MG63 (cell line): ENCODE measurements around the gene NKIRAS2. TPM values are rescaled to one million over a fixed set of nuclear protein-coding genes. Genes with fewer than 3 reads are reported as not detected.

Experiments
- DNase-seq: peaks from one replicate; pipeline ENCODE4 v3.0.0-alpha.2; 2020
- H3K27me3 ChIP-seq: fragments of 250-450 bp; sonication (Bioruptor Pico); 2 replicates; pipeline ENCODE4 v1.5.1; 2020; ENCODE audit warnings: mild to moderate bottlenecking, moderate library complexity
- H3K36me3 ChIP-seq: fragments of 250-450 bp; sonication (Bioruptor Pico); 2 replicates; pipeline ENCODE4 v1.5.1; 2020; ENCODE audit warnings: mild to moderate bottlenecking, moderate library complexity
- H3K4me3 ChIP-seq: fragments of 250-450 bp; sonication (Bioruptor Pico); 2 replicates; pipeline ENCODE4 v1.5.1; 2020; ENCODE audit warnings: mild to moderate bottlenecking, moderate library complexity
- H3K9me3 ChIP-seq: fragments of 250-450 bp; sonication (Bioruptor Pico); 2 replicates; pipeline ENCODE4 v1.5.1; 2020; ENCODE audit warnings: mild to moderate bottlenecking, moderate library complexity
- total RNA-seq: library from RNA; depleted of rRNA; stranded (reverse); fragments of >200 nt; shearing (Covaris generic); gene quantifications from 2 replicates; pipeline ENCODE4 v1.2.3, GENCODE V29; 2014; ENCODE audit warnings: low replicate concordance

The NKIRAS2 gene
- total RNA-seq, 1 experiment from 2014 or later = 86.3 TPM

GRCh38 chr17:42039794-42040763, 20.2 kb downstream of the NKIRAS2 start:
- Histone ChIP-seq H3K36me3 (no peaks in the 10 kb centered on the region), H3K4me3 (no peak overlapping the region), H3K9me3 (no peaks in the 10 kb centered on the region), H3K27me3 (no peaks in the 10 kb centered on the region)
- DNase-seq = no peak

GRCh38 chr17:42040818-42041217, 20.9 kb downstream of the NKIRAS2 start:
- DNase-seq = no peak
- no peak overlapping the region for H3K4me3 ChIP-seq
- H3K27me3 ChIP-seq = no peaks in the 10 kb centered on the region
- H3K36me3 ChIP-seq = no peaks in the 10 kb centered on the region
- H3K9me3 ChIP-seq = no peaks in the 10 kb centered on the region

- H3K36me3 ChIP-seq = no peaks in the 10 kb centered on the region
- no peaks in the 10 kb centered on the region for H3K9me3 ChIP-seq
- no peaks in the 10 kb centered on the region for H3K27me3 ChIP-seq
- DNase-seq = no peak
- H3K4me3 ChIP-seq = no peak overlapping the region
Observed at GRCh38 chr17:42041619-42042018, 21.7 kb downstream of the NKIRAS2 start.

GRCh38 chr17:42042598-42043319, 22.9 kb downstream of the NKIRAS2 start:
- Histone ChIP-seq H3K4me3 (no peak overlapping the region), H3K9me3 (no peaks in the 10 kb centered on the region), H3K36me3 (no peaks in the 10 kb centered on the region), H3K27me3 (no peaks in the 10 kb centered on the region)
- DNase-seq = no peak

- Histone ChIP-seq H3K36me3 (no peaks in the 10 kb centered on the region), H3K27me3 (peaks cover 9% of the 10 kb centered on the region), H3K9me3 (no peaks in the 10 kb centered on the region), H3K4me3 (no peak overlapping the region)
- no peak for DNase-seq
Observed at GRCh38 chr17:42045719-42046118, 25.8 kb downstream of the NKIRAS2 start.

- H3K36me3 ChIP-seq = no peaks in the 10 kb centered on the region
Observed at GRCh38 chr17:42047343-42047742, 27.5 kb downstream of the NKIRAS2 start.

GRCh38 chr17:42049834-42050392, 30.0 kb downstream of the NKIRAS2 start:
- Histone ChIP-seq H3K4me3 (peak overlapping the region; percentile 43), H3K9me3 (no peaks in the 10 kb centered on the region), H3K36me3 (no peaks in the 10 kb centered on the region), H3K27me3 (peaks cover 15% of the 10 kb centered on the region)
- DNase-seq = no peak

More at GRCh38 chr17:42047343-42047742, 27.5 kb downstream of the NKIRAS2 start:
- Histone ChIP-seq H3K27me3 (peaks cover 9% of the 10 kb centered on the region), H3K9me3 (no peaks in the 10 kb centered on the region), H3K4me3 (no peak overlapping the region)
- no peak for DNase-seq

- peaks cover 15% of the 10 kb centered on the region for H3K27me3 ChIP-seq
- peak; percentile 39 for DNase-seq
- H3K4me3 ChIP-seq = peak within 1 kb of the TSS; percentile 43
- H3K9me3 ChIP-seq = no peaks in the 10 kb centered on the region
- H3K36me3 ChIP-seq = no peaks in the 10 kb centered on the region
Observed at GRCh38 chr17:42050393-42051012, 30.6 kb downstream of the NKIRAS2 start, which contains the start of gene C17orf113. Gene C17orf113 (minus strand): TSS chr17:42050601. CDS start chr17:42043376, 7,225 bp downstream.

- no peaks in the 10 kb centered on the region for H3K36me3 ChIP-seq
- no peaks in the 10 kb centered on the region for H3K9me3 ChIP-seq
- H3K27me3 ChIP-seq = peaks cover 15% of the 10 kb centered on the region
- no peak for DNase-seq
- no peak overlapping the region for H3K4me3 ChIP-seq
Observed at GRCh38 chr17:42051013-42051400, 31.1 kb downstream of the NKIRAS2 start.

- Histone ChIP-seq H3K4me3 (no peak overlapping the region), H3K36me3 (no peaks in the 10 kb centered on the region), H3K27me3 (peaks cover 15% of the 10 kb centered on the region), H3K9me3 (no peaks in the 10 kb centered on the region)
- DNase-seq = no peak
Observed at GRCh38 chr17:42051645-42052044, 31.8 kb downstream of the NKIRAS2 start.

- no peak for DNase-seq
- peaks cover 15% of the 10 kb centered on the region for H3K27me3 ChIP-seq
- H3K9me3 ChIP-seq = no peaks in the 10 kb centered on the region
Observed at GRCh38 chr17:42052346-42052877, 32.5 kb downstream of the NKIRAS2 start.

GRCh38 chr17:42053731-42054500, 34.0 kb downstream of the NKIRAS2 start:
- Histone ChIP-seq H3K4me3 (no peak overlapping the region), H3K27me3 (peaks cover 15% of the 10 kb centered on the region), H3K9me3 (no peaks in the 10 kb centered on the region), H3K36me3 (no peaks in the 10 kb centered on the region)
- no peak for DNase-seq

More at GRCh38 chr17:42052346-42052877, 32.5 kb downstream of the NKIRAS2 start:
- Histone ChIP-seq H3K4me3 (no peak overlapping the region), H3K36me3 (no peaks in the 10 kb centered on the region)

GRCh38 chr17:42055027-42055426, 35.1 kb downstream of the NKIRAS2 start:
- peaks cover 8% of the 10 kb centered on the region for H3K27me3 ChIP-seq

GRCh38 chr17:42055496-42055895, 35.6 kb downstream of the NKIRAS2 start:
- H3K9me3 ChIP-seq = no peaks in the 10 kb centered on the region
- H3K36me3 ChIP-seq = no peaks in the 10 kb centered on the region
- peaks cover 6% of the 10 kb centered on the region for H3K27me3 ChIP-seq
- no peak for DNase-seq
- H3K4me3 ChIP-seq = no peak overlapping the region

More at GRCh38 chr17:42055027-42055426, 35.1 kb downstream of the NKIRAS2 start:
- no peak overlapping the region for H3K4me3 ChIP-seq
- no peaks in the 10 kb centered on the region for H3K36me3 ChIP-seq
- DNase-seq = no peak
- H3K9me3 ChIP-seq = no peaks in the 10 kb centered on the region

GRCh38 chr17:42056635-42057034, 36.7 kb downstream of the NKIRAS2 start:
- Histone ChIP-seq H3K4me3 (no peak overlapping the region), H3K27me3 (peaks cover 6% of the 10 kb centered on the region), H3K9me3 (no peaks in the 10 kb centered on the region), H3K36me3 (no peaks in the 10 kb centered on the region)
- DNase-seq = no peak

- Histone ChIP-seq H3K4me3 (no peak overlapping the region), H3K36me3 (no peaks in the 10 kb centered on the region), H3K9me3 (no peaks in the 10 kb centered on the region), H3K27me3 (peaks cover 6% of the 10 kb centered on the region; the same call in 1 of the 2 replicates)
- DNase-seq = no peak
Observed at GRCh38 chr17:42058063-42058462, 38.2 kb downstream of the NKIRAS2 start.
